ENCODE data around the gene ZNF212.

- TF ChIP-seq CTCF (IDR thresholded peaks at IDR 0.05), result no peak
- TF ChIP-seq POLR2A (IDR thresholded peaks at IDR 0.05), result no peak
Observed at GRCh38 chr7:149289262-149289661, 49.8 kb downstream of the ZNF212 start.

Data from lower leg skin (tissue), 3 donors.